HFF-Myc (cell line): ENCODE measurements around the gene ARHGAP4.

ENCODE experiments used
- DNase-seq: peaks from one replicate; pipeline ENCODE4 v3.0.0-alpha.2; 2011; ENCODE audit warnings: low read depth; ENCODE audit errors: extremely low read depth
- H3K4me3 ChIP-seq: replicated peaks from 2 replicates; pipeline ENCODE4 v1.5.1; 2011; ENCODE audit warnings: low read depth, mild to moderate bottlenecking, control low read depth, low read length
- TF ChIP-seq, protein P1 (sequence below): IDR thresholded peaks from 2 replicates; pipeline ENCODE4 v1.5.1; 2012; ENCODE audit warnings: mild to moderate bottlenecking, low read depth, low read length, control low read depth; ENCODE audit errors: missing control alignments

ARHGAP4 gene

GRCh38 chrX:153971450-153972367, 45.6 kb upstream of the ARHGAP4 start, which contains the start of gene HCFC1:
Gene HCFC1 (minus strand): TSS chrX:153971818. CDS start chrX:153970840, 978 bp downstream.
- TF ChIP-seq, protein P1, sequence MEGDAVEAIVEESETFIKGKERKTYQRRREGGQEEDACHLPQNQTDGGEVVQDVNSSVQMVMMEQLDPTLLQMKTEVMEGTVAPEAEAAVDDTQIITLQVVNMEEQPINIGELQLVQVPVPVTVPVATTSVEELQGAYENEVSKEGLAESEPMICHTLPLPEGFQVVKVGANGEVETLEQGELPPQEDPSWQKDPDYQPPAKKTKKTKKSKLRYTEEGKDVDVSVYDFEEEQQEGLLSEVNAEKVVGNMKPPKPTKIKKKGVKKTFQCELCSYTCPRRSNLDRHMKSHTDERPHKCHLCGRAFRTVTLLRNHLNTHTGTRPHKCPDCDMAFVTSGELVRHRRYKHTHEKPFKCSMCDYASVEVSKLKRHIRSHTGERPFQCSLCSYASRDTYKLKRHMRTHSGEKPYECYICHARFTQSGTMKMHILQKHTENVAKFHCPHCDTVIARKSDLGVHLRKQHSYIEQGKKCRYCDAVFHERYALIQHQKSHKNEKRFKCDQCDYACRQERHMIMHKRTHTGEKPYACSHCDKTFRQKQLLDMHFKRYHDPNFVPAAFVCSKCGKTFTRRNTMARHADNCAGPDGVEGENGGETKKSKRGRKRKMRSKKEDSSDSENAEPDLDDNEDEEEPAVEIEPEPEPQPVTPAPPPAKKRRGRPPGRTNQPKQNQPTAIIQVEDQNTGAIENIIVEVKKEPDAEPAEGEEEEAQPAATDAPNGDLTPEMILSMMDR, result no peak
- peak; percentile 51 for DNase-seq
- peak within 1 kb of the TSS; percentile 73 for H3K4me3 ChIP-seq

GRCh38 chrX:153971124-153971449, 45.0 kb upstream of the ARHGAP4 start:
- DNase-seq, result no peak
- H3K4me3 ChIP-seq, result peak overlapping the region; percentile 73
- TF ChIP-seq, protein P1, result no peak

- H3K4me3 ChIP-seq, result peak overlapping the region; percentile 73
- no peak for DNase-seq
- TF ChIP-seq, protein P1, result no peak
Measured at GRCh38 chrX:153970357-153971123, 44.5 kb upstream of the ARHGAP4 start.

DNA sequence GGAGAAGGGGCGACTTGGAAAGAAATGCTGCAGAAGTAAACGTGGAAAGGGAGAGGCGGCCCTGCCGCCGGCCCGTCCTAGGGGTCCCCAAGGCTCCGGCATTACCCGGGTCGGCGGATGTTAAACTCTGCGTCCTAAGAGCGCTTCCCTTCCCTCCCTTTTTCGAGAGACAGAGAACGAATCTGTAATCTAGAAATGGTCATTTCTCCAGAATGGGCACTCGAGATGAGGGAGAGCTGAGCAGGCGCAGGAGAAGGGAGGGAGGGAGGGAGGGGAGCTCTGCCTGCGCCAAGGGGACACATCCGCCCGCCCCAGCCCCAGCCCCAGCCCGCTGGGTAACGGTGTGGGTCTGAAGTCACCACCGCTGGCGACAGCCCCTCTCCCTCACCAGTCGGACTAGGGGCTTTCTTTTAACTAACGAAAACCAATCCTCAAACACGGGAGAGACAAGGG, 43.9 kb upstream of the ARHGAP4 start:
- peak overlapping the region; percentile 73 for H3K4me3 ChIP-seq
- no peak for DNase-seq
- TF ChIP-seq, protein P1, result no peak

DNA sequence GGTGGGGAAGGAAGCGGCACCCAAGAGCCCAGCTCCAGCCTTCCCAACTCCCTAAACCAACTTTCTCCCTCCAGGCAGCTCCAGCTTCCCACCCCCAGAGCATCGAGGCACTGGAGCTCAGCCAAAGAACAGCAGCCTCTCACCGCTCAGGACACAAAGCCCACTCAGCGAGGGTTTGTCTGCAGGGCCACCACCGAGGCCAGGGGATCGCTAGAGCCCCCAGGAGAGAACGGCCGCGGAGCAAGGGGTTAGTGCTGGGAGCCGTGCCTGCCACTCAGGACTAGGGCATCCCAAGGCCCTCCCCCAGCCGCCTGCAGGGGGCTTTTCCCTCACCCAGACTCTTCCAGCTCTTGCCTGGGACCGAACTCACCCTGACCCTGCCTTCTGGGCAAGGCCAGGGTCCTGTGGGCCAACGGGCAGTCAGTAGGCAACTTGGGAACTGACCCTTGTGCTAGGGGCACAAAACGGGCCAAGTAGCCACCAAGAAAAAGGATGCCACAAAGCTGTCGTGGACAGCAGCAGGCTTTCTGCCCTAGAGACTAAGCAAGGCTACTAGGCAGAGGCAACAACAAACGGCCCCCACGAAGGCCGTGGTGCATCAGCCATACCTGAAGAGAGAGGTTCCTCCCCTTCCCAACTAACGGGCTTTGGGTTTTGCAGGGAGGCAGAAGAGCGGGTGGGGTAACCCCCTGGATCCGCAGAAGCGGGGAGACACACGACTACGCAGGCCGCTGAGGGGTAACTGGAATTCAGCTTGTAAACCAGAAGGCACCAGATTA, 43.2 kb upstream of the ARHGAP4 start:
- no peak for DNase-seq

GRCh38 chrX:153968754-153969124, 42.7 kb upstream of the ARHGAP4 start:
- peak overlapping the region; percentile 73 for H3K4me3 ChIP-seq
- TF ChIP-seq, protein P1, result no peak

More for the DNA sequence above, 43.2 kb upstream of the ARHGAP4 start:
- peak overlapping the region; percentile 73 for H3K4me3 ChIP-seq
- TF ChIP-seq, protein P1, result no peak

More at GRCh38 chrX:153968754-153969124, 42.7 kb upstream of the ARHGAP4 start:
- no peak for DNase-seq
